Neural progenitor cell (in vitro differentiated cells): Measurements from ENCODE around the gene ELMO1. TPM values are rescaled to one million over a fixed set of nuclear protein-coding genes. Genes with fewer than 3 reads are reported as not detected.

ENCODE experiments used
- DNase-seq: peaks from one replicate; pipeline ENCODE4 v3.0.0-alpha.2; 2016; ENCODE audit warnings: low spot score
- H2AFZ ChIP-seq: fragments of 200-600 bp; sonication (generic); replicated peaks from 2 replicates; pipeline ENCODE4 v1.6.1; 2016; ENCODE audit warnings: antibody characterized with exemption
- H3F3A ChIP-seq: fragments of 200-600 bp; sonication (generic); 2 replicates; pipeline ENCODE4 v1.6.1; 2016; ENCODE audit warnings: antibody characterized with exemption, low read depth
- H3K27ac ChIP-seq: fragments of 200-600 bp; sonication (generic); 2 replicates; pipeline ENCODE4 v1.5.1; 2016; ENCODE audit warnings: mild to moderate bottlenecking
- H3K27me3 ChIP-seq: fragments of 200-600 bp; sonication (generic); 2 replicates; pipeline ENCODE4 v1.6.1; 2016; ENCODE audit warnings: mild to moderate bottlenecking, moderate library complexity
- H3K36me3 ChIP-seq: fragments of 200-600 bp; sonication (generic); 2 replicates; pipeline ENCODE4 v1.5.1; 2016
- H3K4me1 ChIP-seq: fragments of 200-600 bp; sonication (generic); 2 replicates; pipeline ENCODE4 v1.6.1; 2016; ENCODE audit warnings: mixed run types
- H3K4me2 ChIP-seq: fragments of 200-600 bp; sonication (generic); 2 replicates; pipeline ENCODE4 v1.6.1; 2016
- H3K4me3 ChIP-seq: fragments of 200-600 bp; sonication (generic); 2 replicates; pipeline ENCODE4 v1.5.1; 2016
- H3K79me2 ChIP-seq: fragments of 200-600 bp; sonication (generic); 2 replicates; pipeline ENCODE4 v1.6.1; 2016; ENCODE audit warnings: low read depth
- H3K9ac ChIP-seq: fragments of 200-600 bp; sonication (generic); 2 replicates; pipeline ENCODE4 v1.6.1; 2016
- H3K9me3 ChIP-seq: fragments of 200-600 bp; sonication (generic); 2 replicates; pipeline ENCODE4 v1.5.1; 2016; ENCODE audit warnings: low read depth
- H4K20me1 ChIP-seq: fragments of 200-600 bp; sonication (generic); 2 replicates; pipeline ENCODE4 v1.6.1; 2016; ENCODE audit warnings: low read depth
- H3K27ac Mint-ChIP-seq: 3 replicates; pipeline ENCODE4 v1.8.0; 2021; ENCODE audit warnings: mixed read lengths
- H3K27me3 Mint-ChIP-seq: 2 replicates; pipeline ENCODE4 v1.8.0; 2022; ENCODE audit warnings: low read depth, mild to moderate bottlenecking, inconsistent platforms, moderate library complexity, mixed read lengths; ENCODE audit not compliant: insufficient read depth
- H3K36me3 Mint-ChIP-seq: 3 replicates; pipeline ENCODE4 v1.8.0; 2021; ENCODE audit warnings: mixed read lengths
- H3K4me1 Mint-ChIP-seq: 3 replicates; pipeline ENCODE4 v1.8.0; 2021; ENCODE audit warnings: mixed read lengths
- H3K4me3 Mint-ChIP-seq: 3 replicates; pipeline ENCODE4 v1.8.0; 2021; ENCODE audit warnings: mild to moderate bottlenecking, moderate library complexity, mixed read lengths
- H3K9me3 Mint-ChIP-seq: 3 replicates; pipeline ENCODE4 v1.8.0; 2020; ENCODE audit warnings: mixed read lengths
- CTCF ChIP-seq: fragments of 200-600 bp; sonication (generic); IDR thresholded peaks from 2 replicates; pipeline ENCODE4 v1.5.1; 2017; ENCODE audit warnings: antibody characterized with exemption, mild to moderate bottlenecking
- EZH2 ChIP-seq: fragments of 200-600 bp; sonication (generic); IDR thresholded peaks from 2 replicates; pipeline ENCODE4 v1.6.1; 2017; ENCODE audit warnings: antibody characterized with exemption, mild to moderate bottlenecking, moderate library complexity
- EZH2phosphoT487 ChIP-seq: fragments of 200-600 bp; sonication (generic); IDR thresholded peaks from 2 replicates; pipeline ENCODE4 v1.6.1; 2017; ENCODE audit warnings: antibody characterized with exemption
- total RNA-seq: library from RNA; depleted of rRNA; stranded (reverse); fragments of >200 nt; gene quantifications from 2 replicates; pipeline ENCODE4 v1.2.3, GENCODE V29; 2015; ENCODE audit warnings: low replicate concordance

The ELMO1 gene
- total RNA-seq, 1 donor from 2014 or later, result 22.0 TPM

DNA sequence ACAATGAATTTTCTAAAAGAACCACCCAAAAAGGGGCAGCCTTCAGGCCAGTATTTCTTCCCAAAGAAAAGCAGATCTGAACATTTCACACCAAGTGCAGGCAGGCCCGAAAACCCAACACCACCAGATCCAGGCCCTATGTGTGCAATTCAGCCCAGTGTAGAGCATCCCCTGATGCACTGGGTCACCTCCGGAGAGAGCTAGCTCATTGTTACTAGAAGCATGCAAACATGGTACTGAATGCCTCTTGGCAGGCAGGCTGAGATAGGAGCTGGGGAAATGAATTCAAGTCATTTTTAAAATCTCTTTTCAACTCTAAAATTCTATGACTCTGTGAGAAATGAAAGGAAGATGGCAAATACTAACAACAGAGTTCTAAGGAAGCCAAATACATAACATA lies 174.8 kb downstream of the ELMO1 start:
- no peak overlapping the region for H2AFZ ChIP-seq
- Mint-ChIP-seq H3K4me3 (no peak overlapping the region), H3K36me3 (no peaks in the 10 kb centered on the region), H3K27ac (no peak overlapping the region), H3K4me1 (peaks cover 12% of the 10 kb centered on the region), H3K27me3 (peaks cover 2% of the 10 kb centered on the region), H3K9me3 (peaks cover 3% of the 10 kb centered on the region)
- no peak overlapping the region for H3K4me2 ChIP-seq
- H3K36me3 ChIP-seq, result no peaks in the 10 kb centered on the region
- no peaks in the 10 kb centered on the region for H3K79me2 ChIP-seq
- no peaks in the 10 kb centered on the region for H3K27me3 ChIP-seq
- H3K9me3 ChIP-seq, result no peaks in the 10 kb centered on the region
- no peak overlapping the region for H3K4me3 ChIP-seq
- H3K27ac ChIP-seq, result no peak overlapping the region
- DNase-seq, result no peak
- peaks cover 15% of the 10 kb centered on the region for H3K4me1 ChIP-seq
- peaks cover 14% of the 10 kb centered on the region for H3F3A ChIP-seq
- no peak for TF ChIP-seq CTCF
- TF ChIP-seq EZH2phosphoT487, result no peak
- no peak for TF ChIP-seq EZH2
- H3K9ac ChIP-seq, result no peak overlapping the region
- H4K20me1 ChIP-seq, result no peaks in the 10 kb centered on the region

GRCh38 chr7:37269711-37270508 lies 178.8 kb downstream of the ELMO1 start:
- peaks cover 7% of the 10 kb centered on the region for H3K4me1 Mint-ChIP-seq
- no peak overlapping the region for H3K4me3 ChIP-seq
- no peaks in the 10 kb centered on the region for H3K36me3 ChIP-seq
- H2AFZ ChIP-seq, result no peak overlapping the region
- no peak overlapping the region for H3K27ac ChIP-seq
- no peaks in the 10 kb centered on the region for H3K9me3 Mint-ChIP-seq
- no peak overlapping the region for H3K27ac Mint-ChIP-seq
- H3K4me1 ChIP-seq, result peaks cover 2% of the 10 kb centered on the region
- H3K9ac ChIP-seq, result no peak overlapping the region
- H3K79me2 ChIP-seq, result no peaks in the 10 kb centered on the region
- H3F3A ChIP-seq, result peaks cover 3% of the 10 kb centered on the region
- TF ChIP-seq EZH2 (no peak), EZH2phosphoT487 (no peak), CTCF (no peak)
- no peaks in the 10 kb centered on the region for H3K9me3 ChIP-seq
- no peak for DNase-seq
- no peaks in the 10 kb centered on the region for H3K36me3 Mint-ChIP-seq
- H4K20me1 ChIP-seq, result no peaks in the 10 kb centered on the region
- H3K4me2 ChIP-seq, result no peak overlapping the region
- H3K27me3 Mint-ChIP-seq, result peaks cover 2% of the 10 kb centered on the region
- H3K4me3 Mint-ChIP-seq, result no peak overlapping the region
- H3K27me3 ChIP-seq, result no peaks in the 10 kb centered on the region

DNA sequence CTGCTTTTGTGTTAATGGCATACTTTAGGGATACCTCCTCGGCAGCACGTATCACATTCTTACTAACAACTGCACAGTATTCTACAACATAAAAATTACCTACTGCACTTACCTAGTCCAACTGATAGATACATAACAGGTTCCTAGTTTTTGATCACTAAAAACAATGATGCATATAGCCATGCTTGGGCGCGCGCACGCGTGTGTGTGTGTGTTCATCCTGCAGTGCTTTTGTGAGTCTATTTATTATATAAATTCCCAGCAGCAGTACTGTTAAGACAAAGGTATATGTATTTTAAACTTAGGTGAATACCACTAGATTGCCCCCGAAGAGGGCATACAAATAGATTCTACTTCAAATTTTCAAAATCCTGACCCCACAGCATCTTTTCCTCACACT lies 181.4 kb downstream of the ELMO1 start:
- TF ChIP-seq EZH2, result no peak
- no peak for TF ChIP-seq CTCF
- TF ChIP-seq EZH2phosphoT487, result no peak
- H3K36me3 Mint-ChIP-seq, result no peaks in the 10 kb centered on the region
- H3K4me1 ChIP-seq, result no peaks in the 10 kb centered on the region
- no peak overlapping the region for H2AFZ ChIP-seq
- H3K9me3 ChIP-seq, result no peaks in the 10 kb centered on the region
- no peak overlapping the region for H3K27ac ChIP-seq
- H3K4me3 ChIP-seq, result no peak overlapping the region
- peaks cover 2% of the 10 kb centered on the region for H3K27me3 Mint-ChIP-seq
- H3K4me3 Mint-ChIP-seq, result no peak overlapping the region
- no peaks in the 10 kb centered on the region for H3K9me3 Mint-ChIP-seq
- no peak overlapping the region for H3K4me2 ChIP-seq
- no peaks in the 10 kb centered on the region for H3F3A ChIP-seq
- DNase-seq, result no peak
- H4K20me1 ChIP-seq, result no peaks in the 10 kb centered on the region
- H3K27ac Mint-ChIP-seq, result no peak overlapping the region
- H3K79me2 ChIP-seq, result no peaks in the 10 kb centered on the region
- H3K4me1 Mint-ChIP-seq, result peaks cover 4% of the 10 kb centered on the region
- no peaks in the 10 kb centered on the region for H3K36me3 ChIP-seq
- H3K9ac ChIP-seq, result no peak overlapping the region
- H3K27me3 ChIP-seq, result no peaks in the 10 kb centered on the region
